K562 (cell line): ENCODE data around the gene NOD2. TPM values are rescaled to one million over a fixed set of nuclear protein-coding genes. Genes with fewer than 3 reads are reported as not detected.

ENCODE experiments used
- CBX2 ChIP-seq: fragments of 200-600 bp; sonication (generic); IDR thresholded peaks from one replicate; pipeline ENCODE4 v1.6.1; 2012; ENCODE audit warnings: mild to moderate bottlenecking, low read length, inconsistent platforms; ENCODE audit not compliant: insufficient read depth, poor library complexity, severe bottlenecking
- CEBPG ChIP-seq, 3 experiments: fragments of 200-800 bp in 1 of 3; sonication (Bioruptor generic) in 1 of 3; sonication (generic) in 1 of 3; formaldehyde crosslinking in 1 of 3; IDR thresholded peaks in 2 of 3; conservative IDR thresholded peaks in 1 of 3; 2 replicates each; pipeline versions ENCODE4 v1.6.1 to v1.8.0; 2016 to 2022; ENCODE audit warnings: missing compliant biosample characterization in 2 of 3, missing genetic modification characterization in 2 of 3, mild to moderate bottlenecking in 1 of 3, missing genetic modification reagents in 1 of 3
- GABPB1 ChIP-seq: sonication (generic); formaldehyde crosslinking; IDR thresholded peaks from 2 replicates; pipeline ENCODE4 v1.8.0; 2022; ENCODE audit warnings: mild to moderate bottlenecking, missing genetic modification reagents
- RBM22 ChIP-seq: fragments of 200-400 bp; formaldehyde crosslinking; IDR thresholded peaks from 2 replicates; pipeline ENCODE4 v1.6.1; 2018; ENCODE audit warnings: low read length, low read depth; ENCODE audit not compliant: poor library complexity, severe bottlenecking
- SOX6 ChIP-seq: fragments of 450-650 bp; IDR thresholded peaks from 2 replicates; pipeline ENCODE4 v1.6.1; 2014; ENCODE audit warnings: mild to moderate bottlenecking
- ZNF134 ChIP-seq: fragments of 250-450 bp; sonication (Bioruptor Pico); conservative IDR thresholded peaks from 2 replicates; pipeline ENCODE4 v1.4.0; 2020
- polyA plus RNA-seq, 8 experiments: library from polyadenylated mRNA; depleted of rRNA in 4 of 8; stranded (reverse) in 5 of 8; unstranded in 3 of 8; fragments of >200 nt; fragmentation: Nextera tagmentation in 2 of 8; fragmentation: Illumina TruSeq in 1 of 8; extraction: Ambion mirVana in 2 of 8; extraction: Trizol in 1 of 8; gene quantifications; 2 replicates each; pipeline versions ENCODE4 v1.2.1 to v1.2.3, GENCODE V29; 2011 to 2014; ENCODE audit warnings: inconsistent platforms in 1 of 8, missing spikeins in 1 of 8
- total RNA-seq, 7 experiments: library from RNA; depleted of rRNA in 6 of 7; stranded (reverse); fragments of >200 nt in 6 of 7; fragmentation: Illumina TruSeq in 2 of 7; extraction: Trizol in 2 of 7; gene quantifications; 2 replicates each; pipeline versions ENCODE4 v1.2.1 to v1.2.3, GENCODE V29; 2011 to 2021; ENCODE audit warnings: low replicate concordance in 1 of 7
- TF ChIP-seq, protein P1 (sequence below): fragments of 450-650 bp; IDR thresholded peaks from 2 replicates; pipeline ENCODE4 v1.6.1; 2016; ENCODE audit warnings: low read depth

Gene NOD2
- total and polyA plus RNA-seq, 9 of the 15 experiments (the other 6 are each of a cell fraction or from before 2014, with no cell fraction given) = 0.04 TPM; not detected in 8

DNA sequence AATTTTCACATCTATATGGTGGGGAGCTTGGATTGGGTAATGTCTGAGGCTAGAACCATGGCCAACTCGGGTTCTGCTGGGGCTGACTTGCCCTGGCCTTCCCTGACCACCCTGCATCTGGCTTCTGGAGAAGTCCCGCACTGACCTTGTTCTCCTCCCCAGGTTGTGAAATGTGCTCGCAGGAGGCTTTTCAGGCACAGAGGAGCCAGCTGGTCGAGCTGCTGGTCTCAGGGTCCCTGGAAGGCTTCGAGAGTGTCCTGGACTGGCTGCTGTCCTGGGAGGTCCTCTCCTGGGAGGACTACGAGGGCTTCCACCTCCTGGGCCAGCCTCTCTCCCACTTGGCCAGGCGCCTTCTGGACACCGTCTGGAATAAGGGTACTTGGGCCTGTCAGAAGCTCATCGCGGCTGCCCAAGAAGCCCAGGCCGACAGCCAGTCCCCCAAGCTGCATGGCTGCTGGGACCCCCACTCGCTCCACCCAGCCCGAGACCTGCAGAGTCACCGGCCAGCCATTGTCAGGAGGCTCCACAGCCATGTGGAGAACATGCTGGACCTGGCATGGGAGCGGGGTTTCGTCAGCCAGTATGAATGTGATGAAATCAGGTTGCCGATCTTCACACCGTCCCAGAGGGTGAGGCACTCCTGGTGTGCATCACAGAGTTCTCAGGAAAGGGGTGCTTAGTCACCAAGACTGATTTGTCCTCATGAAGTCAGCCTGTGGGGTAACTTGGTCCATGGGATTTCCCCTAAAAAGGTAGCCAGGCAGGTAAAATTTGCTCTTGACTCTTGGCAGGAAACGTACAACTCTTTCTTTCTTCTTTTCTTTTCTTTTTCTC is 6.1 kb downstream of the NOD2 start (continued):
- TF ChIP-seq CEBPG (CRISPR knock-in tag; IDR thresholded peaks at IDR 0.05) = no peak; the same call in 1 of the 2 replicates
- TF ChIP-seq CEBPG (tag; conservative IDR thresholded peaks at IDR 0.05 in 1 of 2, IDR thresholded peaks at IDR 0.05 in 1 of 2) = peak; percentile 88 to 94
- 0 out of 2 replicates have a peak, but pooled peaks have one; percentile 17 for TF ChIP-seq SOX6
- TF ChIP-seq, protein P1, sequence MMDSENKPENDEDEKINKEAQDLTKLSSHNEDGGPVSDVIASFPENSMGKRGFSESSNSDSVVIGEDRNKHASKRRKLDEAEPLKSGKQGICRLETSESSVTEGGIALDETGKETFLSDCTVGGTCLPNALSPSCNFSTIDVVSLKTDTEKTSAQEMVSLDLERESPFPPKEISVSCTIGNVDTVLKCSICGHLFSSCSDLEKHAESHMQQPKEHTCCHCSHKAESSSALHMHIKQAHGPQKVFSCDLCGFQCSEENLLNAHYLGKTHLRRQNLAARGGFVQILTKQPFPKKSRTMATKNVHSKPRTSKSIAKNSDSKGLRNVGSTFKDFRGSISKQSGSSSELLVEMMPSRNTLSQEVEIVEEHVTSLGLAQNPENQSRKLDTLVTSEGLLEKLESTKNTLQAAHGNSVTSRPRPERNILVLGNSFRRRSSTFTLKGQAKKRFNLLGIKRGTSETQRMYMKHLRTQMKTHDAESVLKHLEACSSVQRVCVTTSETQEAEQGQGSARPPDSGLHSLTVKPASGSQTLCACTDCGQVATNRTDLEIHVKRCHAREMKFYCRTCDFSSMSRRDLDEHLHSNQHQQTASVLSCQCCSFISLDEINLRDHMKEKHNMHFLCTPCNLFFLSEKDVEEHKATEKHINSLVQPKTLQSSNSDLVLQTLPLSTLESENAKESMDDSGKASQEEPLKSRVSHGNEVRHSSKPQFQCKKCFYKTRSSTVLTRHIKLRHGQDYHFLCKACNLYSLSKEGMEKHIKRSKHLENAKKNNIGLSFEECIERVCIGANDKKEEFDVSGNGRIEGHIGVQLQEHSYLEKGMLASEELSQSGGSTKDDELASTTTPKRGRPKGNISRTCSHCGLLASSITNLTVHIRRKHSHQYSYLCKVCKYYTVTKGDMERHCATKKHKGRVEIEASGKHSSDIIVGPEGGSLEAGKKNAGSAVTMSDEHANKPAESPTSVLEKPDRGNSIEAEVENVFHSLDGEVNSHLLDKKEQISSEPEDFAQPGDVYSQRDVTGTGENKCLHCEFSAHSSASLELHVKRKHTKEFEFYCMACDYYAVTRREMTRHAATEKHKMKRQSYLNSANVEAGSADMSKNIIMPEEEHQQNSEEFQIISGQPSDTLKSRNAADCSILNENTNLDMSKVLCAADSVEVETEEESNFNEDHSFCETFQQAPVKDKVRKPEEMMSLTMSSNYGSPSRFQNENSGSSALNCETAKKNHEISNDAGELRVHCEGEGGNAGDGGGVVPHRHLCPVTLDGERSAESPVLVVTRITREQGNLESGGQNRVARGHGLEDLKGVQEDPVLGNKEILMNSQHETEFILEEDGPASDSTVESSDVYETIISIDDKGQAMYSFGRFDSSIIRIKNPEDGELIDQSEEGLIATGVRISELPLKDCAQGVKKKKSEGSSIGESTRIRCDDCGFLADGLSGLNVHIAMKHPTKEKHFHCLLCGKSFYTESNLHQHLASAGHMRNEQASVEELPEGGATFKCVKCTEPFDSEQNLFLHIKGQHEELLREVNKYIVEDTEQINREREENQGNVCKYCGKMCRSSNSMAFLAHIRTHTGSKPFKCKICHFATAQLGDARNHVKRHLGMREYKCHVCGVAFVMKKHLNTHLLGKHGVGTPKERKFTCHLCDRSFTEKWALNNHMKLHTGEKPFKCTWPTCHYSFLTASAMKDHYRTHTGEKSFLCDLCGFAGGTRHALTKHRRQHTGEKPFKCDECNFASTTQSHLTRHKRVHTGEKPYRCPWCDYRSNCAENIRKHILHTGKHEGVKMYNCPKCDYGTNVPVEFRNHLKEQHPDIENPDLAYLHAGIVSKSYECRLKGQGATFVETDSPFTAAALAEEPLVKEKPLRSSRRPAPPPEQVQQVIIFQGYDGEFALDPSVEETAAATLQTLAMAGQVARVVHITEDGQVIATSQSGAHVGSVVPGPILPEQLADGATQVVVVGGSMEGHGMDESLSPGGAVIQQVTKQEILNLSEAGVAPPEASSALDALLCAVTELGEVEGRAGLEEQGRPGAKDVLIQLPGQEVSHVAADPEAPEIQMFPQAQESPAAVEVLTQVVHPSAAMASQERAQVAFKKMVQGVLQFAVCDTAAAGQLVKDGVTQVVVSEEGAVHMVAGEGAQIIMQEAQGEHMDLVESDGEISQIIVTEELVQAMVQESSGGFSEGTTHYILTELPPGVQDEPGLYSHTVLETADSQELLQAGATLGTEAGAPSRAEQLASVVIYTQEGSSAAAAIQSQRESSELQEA = no peak
- TF ChIP-seq CBX2 = no peak
- no peak for TF ChIP-seq ZNF134 (CRISPR knock-in tag)
- no peak for TF ChIP-seq GABPB1 (CRISPR knock-in tag)
- TF ChIP-seq RBM22 = no peak
